Erythroblast (primary cell): ENCODE measurements around the gene MINDY2.
"Not testable (repeated sequence)": the region's sequence is repeated elsewhere in the genome, so short reads cannot be mapped to it uniquely, and the experiment has no call there.

Experiments
- DNase-seq, 2 experiments: peaks; one replicate each; lab custom pipeline; 2025; lab: John Stamatoyannopoulos, UW
- GATA1 ChIP-seq: IDR thresholded peaks from 2 replicates; pipeline ENCODE4 v1.6.1; 2011; ENCODE audit warnings: low read depth, mild to moderate bottlenecking, control low read depth, low read length, moderate library complexity
- POLR2A ChIP-seq: IDR thresholded peaks from 2 replicates; pipeline ENCODE4 v1.6.1; 2011; ENCODE audit warnings: mild to moderate bottlenecking, low read length

MINDY2 gene

DNA sequence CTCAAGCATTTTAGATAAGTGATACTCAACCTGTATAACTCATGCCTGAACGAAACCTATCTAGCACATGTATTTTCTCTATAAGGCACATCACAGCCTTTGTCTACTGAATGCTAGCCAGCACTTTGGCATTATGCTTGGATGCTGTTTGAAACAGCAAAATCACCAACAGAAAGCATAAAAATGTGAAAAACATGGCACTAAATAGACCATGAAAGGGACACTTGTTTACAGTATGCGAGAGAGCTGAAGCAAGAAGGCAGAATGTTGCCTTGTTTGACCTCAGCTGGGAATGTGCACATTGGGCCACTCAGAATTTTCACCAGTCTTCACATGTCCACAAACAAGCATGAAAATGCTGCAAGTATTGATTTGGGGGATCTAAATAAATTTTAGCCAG is 59.5 kb downstream of the MINDY2 start:
- no peak for DNase-seq
- TF ChIP-seq POLR2A: no peak
- TF ChIP-seq GATA1: no peak

GRCh38 chr15:58833681-58834426 is 62.8 kb downstream of the MINDY2 start:
- peak; percentile 53 to 75 for DNase-seq

GRCh38 chr15:58839485-58839884 is 68.4 kb downstream of the MINDY2 start:
- DNase-seq: peak in 1 of 2 experiments; percentile 7
- TF ChIP-seq GATA1 (no peak), POLR2A (no peak)

- TF ChIP-seq POLR2A: no peak
- TF ChIP-seq GATA1: no peak
- no peak for DNase-seq
Observed at GRCh38 chr15:58840048-58840447, 68.9 kb downstream of the MINDY2 start.

- TF ChIP-seq GATA1 (no peak), POLR2A (no peak)
- DNase-seq: peak; percentile 8 to 31
Observed at GRCh38 chr15:58842713-58843396, 71.8 kb downstream of the MINDY2 start.

- DNase-seq: not testable (repeated sequence)
Observed at GRCh38 chr15:58851205-58851604, 80.1 kb downstream of the MINDY2 start.

- DNase-seq: peak in 1 of 2 experiments; percentile 7
- TF ChIP-seq GATA1 (no peak), POLR2A (no peak)
Observed at GRCh38 chr15:58852347-58852746, 81.2 kb downstream of the MINDY2 start.

- TF ChIP-seq GATA1: no peak
- no peak for TF ChIP-seq POLR2A
- no peak for DNase-seq
Observed at GRCh38 chr15:58854593-58854992, 83.5 kb downstream of the MINDY2 start.

DNA sequence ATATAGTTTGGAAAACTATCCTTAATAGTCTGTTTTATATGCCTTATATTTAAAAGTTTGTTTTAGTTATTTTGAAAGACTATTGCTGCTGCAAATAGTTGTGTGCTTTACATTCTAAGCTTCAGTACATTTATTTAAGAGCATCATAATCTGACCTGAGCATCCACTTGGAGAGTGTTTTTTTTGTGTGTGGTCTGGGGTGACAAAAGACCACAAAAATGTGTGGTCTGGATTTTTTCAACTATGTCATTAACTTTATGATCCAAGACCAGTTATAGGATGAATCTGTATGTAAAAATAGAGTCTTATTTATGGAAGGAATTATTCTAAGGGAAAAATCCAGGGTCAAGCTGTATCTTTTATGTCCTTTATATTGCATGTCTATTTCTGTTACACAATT is 85.0 kb downstream of the MINDY2 start:
- no peak for DNase-seq
- TF ChIP-seq POLR2A: no peak
- no peak for TF ChIP-seq GATA1

- not testable (repeated sequence) for DNase-seq
Observed at GRCh38 chr15:58856621-58857020, 85.5 kb downstream of the MINDY2 start.

GRCh38 chr15:58862326-58862725 is 91.2 kb downstream of the MINDY2 start:
- no peak for TF ChIP-seq POLR2A
- TF ChIP-seq GATA1: no peak
- DNase-seq: no peak

- TF ChIP-seq POLR2A: no peak
- TF ChIP-seq GATA1: no peak
- peak; percentile 30 to 35 for DNase-seq
Observed at GRCh38 chr15:58864602-58865424, 93.7 kb downstream of the MINDY2 start.

GRCh38 chr15:58865425-58865880 is 94.4 kb downstream of the MINDY2 start:
- TF ChIP-seq POLR2A: no peak
- TF ChIP-seq GATA1: no peak
- peak in 1 of 2 experiments; percentile 35 for DNase-seq

DNA sequence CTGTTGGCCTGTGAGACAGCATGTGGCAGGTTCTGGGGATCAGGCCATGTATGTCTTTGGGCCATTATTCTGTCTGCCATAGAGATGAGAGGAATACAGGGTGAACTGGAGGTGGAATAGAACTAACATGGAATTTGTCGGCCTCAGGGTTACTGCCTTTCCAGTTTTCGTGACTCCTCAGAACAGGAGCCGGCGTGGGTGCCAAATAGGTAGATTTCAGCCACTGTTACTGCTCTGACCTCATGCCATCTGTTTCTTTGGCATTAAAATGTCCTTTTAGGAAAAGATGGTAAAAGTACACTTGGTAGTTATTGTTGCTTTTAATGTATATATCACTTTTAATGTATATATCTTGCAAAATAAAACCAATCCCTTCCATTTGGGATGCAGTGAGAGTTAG is 96.8 kb downstream of the MINDY2 start:
- no peak for DNase-seq
- TF ChIP-seq GATA1: no peak
- no peak for TF ChIP-seq POLR2A

- no peak for DNase-seq
- TF ChIP-seq POLR2A (no peak), GATA1 (no peak)
Observed at GRCh38 chr15:58870451-58870850, 99.3 kb downstream of the MINDY2 start.
